Hepatocyte (in vitro differentiated cells): Measurements from ENCODE around the gene GCSH. TPM values are rescaled to one million over a fixed set of nuclear protein-coding genes. Genes with fewer than 3 reads are reported as not detected.

Experiments used
- DNase-seq: peaks from one replicate; pipeline ENCODE4 v3.0.0-alpha.2; 2016; ENCODE audit warnings: low spot score
- H2AFZ ChIP-seq: fragments of 200-600 bp; sonication (generic); 2 replicates; pipeline ENCODE4 v1.6.0; 2016; ENCODE audit warnings: antibody characterized with exemption, mild to moderate bottlenecking
- H3K27ac ChIP-seq: fragments of 200-600 bp; sonication (generic); 2 replicates; pipeline ENCODE4 v1.5.1; 2016; ENCODE audit warnings: mild to moderate bottlenecking
- H3K27me3 ChIP-seq: fragments of 200-600 bp; sonication (generic); 2 replicates; pipeline ENCODE4 v1.6.1; 2016
- H3K36me3 ChIP-seq: fragments of 200-600 bp; sonication (generic); replicated peaks from 2 replicates; pipeline ENCODE4 v1.5.1; 2016; ENCODE audit warnings: low read depth; ENCODE audit not compliant: insufficient read depth
- H3K4me1 ChIP-seq: fragments of 200-600 bp; sonication (generic); 2 replicates; pipeline ENCODE4 v1.5.1; 2016; ENCODE audit warnings: mild to moderate bottlenecking, moderate library complexity; ENCODE audit not compliant: insufficient read depth
- H3K4me2 ChIP-seq: fragments of 200-600 bp; sonication (generic); 2 replicates; pipeline ENCODE4 v1.6.0; 2016
- H3K4me3 ChIP-seq: fragments of 200-600 bp; sonication (generic); 2 replicates; pipeline ENCODE4 v1.5.1; 2016; ENCODE audit warnings: mild to moderate bottlenecking
- H3K79me2 ChIP-seq: fragments of 200-600 bp; sonication (generic); 2 replicates; pipeline ENCODE4 v1.6.0; 2017; ENCODE audit warnings: mild to moderate bottlenecking
- H3K9me2 ChIP-seq: fragments of 200-600 bp; sonication (generic); replicated peaks from 2 replicates; pipeline ENCODE4 v1.6.0; 2017; ENCODE audit warnings: mild to moderate bottlenecking; ENCODE audit not compliant: insufficient read depth
- H3K9me3 ChIP-seq: fragments of 200-600 bp; sonication (generic); 2 replicates; pipeline ENCODE4 v1.5.1; 2016; ENCODE audit warnings: low read depth, mild to moderate bottlenecking
- H4K20me1 ChIP-seq: fragments of 200-600 bp; sonication (generic); 2 replicates; pipeline ENCODE4 v1.6.0; 2016; ENCODE audit warnings: mild to moderate bottlenecking; ENCODE audit not compliant: insufficient read depth, poor library complexity, severe bottlenecking
- EZH2 ChIP-seq: fragments of 200-600 bp; sonication (generic); IDR thresholded peaks from 2 replicates; pipeline ENCODE4 v1.6.1; 2016; ENCODE audit warnings: antibody characterized with exemption, mild to moderate bottlenecking, borderline replicate concordance
- EZH2phosphoT487 ChIP-seq: fragments of 200-600 bp; sonication (generic); IDR thresholded peaks from one replicate; pipeline ENCODE4 v1.6.1; 2018; ENCODE audit warnings: antibody characterized with exemption, mild to moderate bottlenecking, low read depth, moderate library complexity; ENCODE audit not compliant: unreplicated experiment, severe bottlenecking
- WGBS: methylation state at CpG from one replicate; pipeline ENCODE4 v1.1.6; 2016; ENCODE audit warnings: low lambda C conversion rate; ENCODE audit errors: missing lambda C conversion rate; 5-methylcytosine and 5-hydroxymethylcytosine counted together
- polyA plus RNA-seq: library from polyadenylated mRNA; unstranded; fragments of >200 nt; fragmentation: Nextera tagmentation; extraction: Ambion mirVana; gene quantifications from 2 replicates; pipeline ENCODE4 v1.2.1, GENCODE V29; 2016
- total RNA-seq: library from RNA; depleted of rRNA; stranded (reverse); fragments of >200 nt; gene quantifications from 2 replicates; pipeline ENCODE4 v1.2.3, GENCODE V29; 2014
- TF ChIP-seq, protein P1 (sequence below): fragments of 200-600 bp; sonication (generic); IDR thresholded peaks from 2 replicates; pipeline ENCODE4 v1.5.1; 2016; ENCODE audit warnings: antibody characterized with exemption, mild to moderate bottlenecking; ENCODE audit not compliant: poor library complexity

GCSH gene
- total and polyA plus RNA-seq, 2 experiments from 2014 or later = 53.6 to 83.1 TPM

DNA sequence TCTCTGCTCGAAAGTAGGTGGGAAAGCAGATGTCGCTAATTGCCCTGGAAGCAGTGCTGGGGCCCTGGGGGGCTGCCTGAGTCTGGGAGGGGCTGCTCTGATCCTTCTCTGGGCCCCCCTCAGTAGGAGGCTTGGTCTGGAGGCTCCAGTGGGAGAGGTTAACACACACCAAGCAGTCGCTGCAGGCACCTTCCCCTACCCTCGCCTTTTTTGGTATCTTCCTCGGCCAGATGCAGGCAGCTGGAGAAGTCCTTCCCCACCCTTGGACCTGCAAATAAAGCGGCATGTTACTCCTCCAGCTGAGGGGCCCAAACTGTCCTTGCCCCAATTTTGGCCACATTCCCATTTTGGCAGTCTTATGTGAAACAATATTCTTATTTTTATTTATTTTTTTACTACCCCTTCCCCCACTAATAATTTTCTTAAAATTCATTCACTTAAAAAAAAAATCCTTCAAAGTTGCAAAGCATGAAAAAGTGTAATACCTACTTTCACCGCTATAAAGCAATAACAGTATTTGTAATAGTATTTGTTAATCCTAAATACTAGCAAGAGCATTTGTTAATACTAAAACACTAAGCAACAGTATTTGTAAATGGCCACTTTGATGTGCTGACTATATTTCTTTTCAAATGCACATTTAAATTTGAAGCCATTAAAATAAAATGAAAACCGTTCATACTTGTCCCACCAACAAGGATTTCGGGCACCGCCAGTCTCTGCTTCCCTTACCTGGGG lies 34.2 kb downstream of the GCSH start:
- no peaks in the 10 kb centered on the region for H3K27me3 ChIP-seq
- H3K9me2 ChIP-seq = no peaks in the 10 kb centered on the region
- H3K4me1 ChIP-seq = peaks cover 9% of the 10 kb centered on the region
- TF ChIP-seq EZH2 = no peak
- no peak for TF ChIP-seq EZH2phosphoT487
- TF ChIP-seq, protein P1, sequence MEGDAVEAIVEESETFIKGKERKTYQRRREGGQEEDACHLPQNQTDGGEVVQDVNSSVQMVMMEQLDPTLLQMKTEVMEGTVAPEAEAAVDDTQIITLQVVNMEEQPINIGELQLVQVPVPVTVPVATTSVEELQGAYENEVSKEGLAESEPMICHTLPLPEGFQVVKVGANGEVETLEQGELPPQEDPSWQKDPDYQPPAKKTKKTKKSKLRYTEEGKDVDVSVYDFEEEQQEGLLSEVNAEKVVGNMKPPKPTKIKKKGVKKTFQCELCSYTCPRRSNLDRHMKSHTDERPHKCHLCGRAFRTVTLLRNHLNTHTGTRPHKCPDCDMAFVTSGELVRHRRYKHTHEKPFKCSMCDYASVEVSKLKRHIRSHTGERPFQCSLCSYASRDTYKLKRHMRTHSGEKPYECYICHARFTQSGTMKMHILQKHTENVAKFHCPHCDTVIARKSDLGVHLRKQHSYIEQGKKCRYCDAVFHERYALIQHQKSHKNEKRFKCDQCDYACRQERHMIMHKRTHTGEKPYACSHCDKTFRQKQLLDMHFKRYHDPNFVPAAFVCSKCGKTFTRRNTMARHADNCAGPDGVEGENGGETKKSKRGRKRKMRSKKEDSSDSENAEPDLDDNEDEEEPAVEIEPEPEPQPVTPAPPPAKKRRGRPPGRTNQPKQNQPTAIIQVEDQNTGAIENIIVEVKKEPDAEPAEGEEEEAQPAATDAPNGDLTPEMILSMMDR = no peak
- H2AFZ ChIP-seq = no peak overlapping the region
- no peaks in the 10 kb centered on the region for H3K9me3 ChIP-seq
- no peaks in the 10 kb centered on the region for H3K36me3 ChIP-seq
- H3K27ac ChIP-seq = no peak overlapping the region
- H3K4me3 ChIP-seq = no peak overlapping the region
- no peaks in the 10 kb centered on the region for H4K20me1 ChIP-seq
- DNase-seq = no peak
- WGBS = 94% methylated on average over 10 of the region's 10 CpGs
- no peak overlapping the region for H3K4me2 ChIP-seq
- no peaks in the 10 kb centered on the region for H3K79me2 ChIP-seq

DNA sequence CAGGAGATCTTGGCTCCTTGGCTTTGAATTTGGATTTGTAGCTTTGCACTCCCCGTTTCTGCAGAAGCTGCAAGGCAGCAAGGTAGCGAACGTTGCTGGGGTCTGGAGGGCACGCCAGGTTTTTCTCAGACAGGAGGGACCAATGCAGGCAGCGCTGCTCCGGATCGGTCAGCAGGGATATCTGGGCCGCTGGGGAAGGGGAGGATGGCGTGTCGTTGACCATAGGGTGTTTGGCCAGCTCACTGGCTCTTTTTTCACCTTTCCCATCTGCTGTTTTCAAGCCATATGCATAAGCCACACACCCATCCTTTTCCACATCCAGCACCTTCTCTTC lies 34.9 kb downstream of the GCSH start:
- 96% methylated on average over 10 of the region's 10 CpGs for WGBS
- Histone ChIP-seq H3K4me2 (no peak overlapping the region), H2AFZ (no peak overlapping the region), H3K9me3 (no peaks in the 10 kb centered on the region), H3K27ac (no peak overlapping the region), H3K4me1 (peaks cover 4% of the 10 kb centered on the region), H3K79me2 (no peaks in the 10 kb centered on the region), H3K4me3 (no peak overlapping the region), H3K27me3 (no peaks in the 10 kb centered on the region), H3K36me3 (no peaks in the 10 kb centered on the region), H4K20me1 (no peaks in the 10 kb centered on the region), H3K9me2 (no peaks in the 10 kb centered on the region)
- TF ChIP-seq EZH2 (no peak), EZH2phosphoT487 (no peak)
- TF ChIP-seq, protein P1 = no peak
- DNase-seq = no peak

DNA sequence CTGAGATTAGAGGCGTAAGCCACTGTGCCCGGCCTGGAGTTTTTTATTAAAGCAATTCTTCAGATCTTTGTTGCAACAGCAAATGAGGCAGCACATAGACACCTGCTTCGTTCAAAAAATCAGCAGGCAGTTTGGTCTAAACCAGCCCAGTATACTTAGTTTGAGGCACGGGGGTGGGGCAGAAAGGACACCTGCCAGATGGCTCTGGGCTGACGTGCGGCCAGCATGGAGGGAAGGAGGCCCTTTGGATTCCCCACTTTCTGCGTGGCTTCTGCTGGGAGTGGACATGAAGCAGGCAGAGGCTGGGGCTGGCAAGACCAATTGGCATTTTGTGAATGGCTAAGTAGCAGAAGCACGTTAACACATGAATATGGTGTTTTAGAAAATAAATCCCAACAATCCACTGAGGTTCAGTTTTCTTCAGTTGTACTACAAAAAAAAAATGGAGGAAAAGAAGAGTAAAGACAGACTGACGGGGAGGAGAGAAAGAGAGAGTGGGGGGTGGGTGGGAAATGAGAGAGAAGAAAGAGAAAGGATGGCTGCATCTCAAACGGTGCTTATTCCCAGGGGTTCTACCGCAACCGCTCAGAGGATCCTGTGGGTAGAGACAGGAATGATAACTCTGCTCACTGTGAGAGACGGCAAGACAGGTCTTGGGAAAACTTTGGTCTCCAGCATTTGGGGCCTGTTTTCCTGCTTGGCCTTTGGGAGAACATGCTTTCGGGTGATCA lies 35.5 kb downstream of the GCSH start:
- DNase-seq = no peak
- Histone ChIP-seq H3K36me3 (no peaks in the 10 kb centered on the region), H2AFZ (no peak overlapping the region), H3K4me3 (no peak overlapping the region), H4K20me1 (no peaks in the 10 kb centered on the region), H3K4me2 (no peak overlapping the region), H3K9me3 (no peaks in the 10 kb centered on the region), H3K27ac (no peak overlapping the region), H3K27me3 (no peaks in the 10 kb centered on the region), H3K79me2 (no peaks in the 10 kb centered on the region), H3K9me2 (no peaks in the 10 kb centered on the region), H3K4me1 (no peaks in the 10 kb centered on the region)
- WGBS = 94% methylated on average over 14 of the region's 14 CpGs
- TF ChIP-seq EZH2phosphoT487 (no peak), EZH2 (no peak)
- TF ChIP-seq, protein P1 = no peak
